HFFc6 (cell line): ENCODE data around the gene ARHGAP45. TPM values are rescaled to one million over a fixed set of nuclear protein-coding genes. Genes with fewer than 3 reads are reported as not detected.

Experiments
- DNase-seq: peaks from one replicate; pipeline ENCODE4 v3.0.0-alpha.2; 2018
- H3K27ac Mint-ChIP-seq: 2 replicates; pipeline ENCODE4 v1.8.0; 2020; ENCODE audit warnings: mild to moderate bottlenecking, mixed read lengths
- H3K27me3 Mint-ChIP-seq: 2 replicates; pipeline ENCODE4 v1.8.0; 2021; ENCODE audit warnings: mild to moderate bottlenecking, moderate library complexity, mixed read lengths; ENCODE audit not compliant: insufficient read depth
- H3K36me3 Mint-ChIP-seq: 2 replicates; pipeline ENCODE4 v1.8.0; 2021; ENCODE audit warnings: low read depth, mixed read lengths
- H3K4me1 Mint-ChIP-seq: 2 replicates; pipeline ENCODE4 v1.8.0; 2020; ENCODE audit warnings: low read depth, mixed read lengths
- H3K4me3 Mint-ChIP-seq: 2 replicates; pipeline ENCODE4 v1.8.0; 2020; ENCODE audit warnings: mild to moderate bottlenecking, moderate library complexity, mixed read lengths
- H3K9me3 Mint-ChIP-seq: 2 replicates; pipeline ENCODE4 v1.8.0; 2020; ENCODE audit warnings: mild to moderate bottlenecking, mixed read lengths
- CTCF ChIP-seq: fragments of 200-600 bp; sonication (generic); IDR thresholded peaks from 2 replicates; pipeline ENCODE4 v1.5.0; 2021; ENCODE audit warnings: antibody characterized with exemption, mild to moderate bottlenecking
- total RNA-seq, 6 experiments: library from RNA; stranded (reverse); fragmentation: NEBNext Ultra II Directional; extraction: Animal tissue kit (Norgen Biotek cat#: 25700); gene quantifications; 2 replicates in 1 of 6; 3 replicates in 5 of 6; pipeline ENCODE4 v1.2.3, GENCODE V29; 2021

The ARHGAP45 gene
- total RNA-seq, 6 experiments from 2014 or later, result 0.28 to 0.74 (median 0.60) TPM

GRCh38 chr19:1052349-1052975 is 14.5 kb upstream of the ARHGAP45 start:
- Mint-ChIP-seq H3K27ac (no peak overlapping the region), H3K27me3 (peaks cover 3% of the 10 kb centered on the region), H3K36me3 (peaks cover 9% of the 10 kb centered on the region; the same call in 1 of the 2 replicates), H3K4me1 (no peaks in the 10 kb centered on the region), H3K9me3 (peaks cover 15% of the 10 kb centered on the region; the same call in 1 of the 2 replicates), H3K4me3 (no peak overlapping the region)
- TF ChIP-seq CTCF, result no peak
- DNase-seq, result no peak

- Mint-ChIP-seq H3K27me3 (peaks cover 3% of the 10 kb centered on the region), H3K4me3 (no peak overlapping the region), H3K9me3 (peaks cover 24% of the 10 kb centered on the region; the same call in 1 of the 2 replicates), H3K4me1 (no peaks in the 10 kb centered on the region), H3K36me3 (peaks cover 12% of the 10 kb centered on the region; the same call in 1 of the 2 replicates), H3K27ac (no peak overlapping the region)
- no peak for TF ChIP-seq CTCF
- DNase-seq, result no peak
Measured at GRCh38 chr19:1053176-1054101, 13.5 kb upstream of the ARHGAP45 start.

GRCh38 chr19:1054102-1055027 is 12.6 kb upstream of the ARHGAP45 start:
- no peak for TF ChIP-seq CTCF
- Mint-ChIP-seq H3K4me1 (no peaks in the 10 kb centered on the region), H3K4me3 (no peak overlapping the region)

GRCh38 chr19:1055028-1055425 is 11.9 kb upstream of the ARHGAP45 start:
- Mint-ChIP-seq H3K4me3 (no peak overlapping the region), H3K27me3 (peaks cover 3% of the 10 kb centered on the region), H3K36me3 (peaks cover 12% of the 10 kb centered on the region; the same call in 1 of the 2 replicates), H3K27ac (no peak overlapping the region), H3K9me3 (peaks cover 26% of the 10 kb centered on the region; the same call in 1 of the 2 replicates), H3K4me1 (no peaks in the 10 kb centered on the region)
- TF ChIP-seq CTCF, result no peak
- DNase-seq, result no peak

More at GRCh38 chr19:1054102-1055027, 12.6 kb upstream of the ARHGAP45 start:
- no peak overlapping the region for H3K27ac Mint-ChIP-seq
- peaks cover 12% of the 10 kb centered on the region; the same call in 1 of the 2 replicates for H3K36me3 Mint-ChIP-seq
- H3K9me3 Mint-ChIP-seq, result peaks cover 26% of the 10 kb centered on the region; the same call in 1 of the 2 replicates
- DNase-seq, result no peak
- H3K27me3 Mint-ChIP-seq, result peaks cover 3% of the 10 kb centered on the region
